Activated naive CD4-positive, alpha-beta T cell treated with anti-CD3 and anti-CD28 coated beads, Interleukin-2, amount 50 U/mL, for 72 hours (primary cell): Measurements from ENCODE around the gene TTC16. TPM values are rescaled to one million over a fixed set of nuclear protein-coding genes. Genes with fewer than 3 reads are reported as not detected.

Source experiments
- ATAC-seq, 2 donors: fragments of 150-1000 bp; cut with Tn5 transposase; 2 replicates each; pipeline ENCODE4 v1.10.0; 2021; ENCODE audit warnings: mild to moderate bottlenecking in 2 of 2, moderate library complexity in 2 of 2
- DNase-seq, 2 donors: peaks; one replicate each; pipeline ENCODE4 v3.0.0; 2021 to 2022; ENCODE audit warnings: low spot score in 2 of 2
- H3K27ac Mint-ChIP-seq, 2 donors: one replicate each; pipeline ENCODE4 v1.8.0; 2022; ENCODE audit warnings: mild to moderate bottlenecking in 2 of 2, mixed read lengths in 2 of 2
- H3K36me3 Mint-ChIP-seq, 2 donors: one replicate each; pipeline ENCODE4 v1.8.0; 2022; ENCODE audit warnings: mixed read lengths in 2 of 2
- H3K9me3 Mint-ChIP-seq, 2 donors: one replicate each; pipeline ENCODE4 v1.8.0; 2022; ENCODE audit warnings: mixed read lengths in 2 of 2
- total RNA-seq, 2 donors: library from RNA; stranded (reverse); gene quantifications; one replicate each; pipeline ENCODE4 v1.2.3, GENCODE V29; 2022

The TTC16 gene
- total RNA-seq, 2 donors from 2014 or later = 0.62 to 0.73 TPM

- Mint-ChIP-seq H3K9me3 (no peaks in the 10 kb centered on the region), H3K36me3 (peaks cover 0 to 37% of the 10 kb centered on the region in 2 donors), H3K27ac (peak overlapping the region in 1 of 2 donors; percentile 78)
- no peak for DNase-seq
- no peak for ATAC-seq
Measured at GRCh38 chr9:127765418-127765817, 49.5 kb downstream of the TTC16 start.

- ATAC-seq (no peak), DNase-seq (no peak)
- H3K9me3 Mint-ChIP-seq = no peaks in the 10 kb centered on the region
- peak overlapping the region; percentile 75 to 90 for H3K27ac Mint-ChIP-seq
- H3K36me3 Mint-ChIP-seq = peaks cover 0 to 37% of the 10 kb centered on the region in 2 donors
Measured at GRCh38 chr9:127767410-127767809, 51.5 kb downstream of the TTC16 start.

- DNase-seq (no peak), ATAC-seq (no peak)
- peak overlapping the region; percentile 75 to 90 for H3K27ac Mint-ChIP-seq
- H3K36me3 Mint-ChIP-seq = peaks cover 0 to 37% of the 10 kb centered on the region in 2 donors
- no peaks in the 10 kb centered on the region for H3K9me3 Mint-ChIP-seq
Measured at GRCh38 chr9:127767909-127768331, 52.0 kb downstream of the TTC16 start.

- no peak for ATAC-seq
- peak overlapping the region; percentile 75 to 80 for H3K27ac Mint-ChIP-seq
- no peak for DNase-seq
- H3K36me3 Mint-ChIP-seq = peaks cover 0 to 38% of the 10 kb centered on the region in 2 donors
- H3K9me3 Mint-ChIP-seq = no peaks in the 10 kb centered on the region
Measured at GRCh38 chr9:127768698-127769097, 52.8 kb downstream of the TTC16 start.

- DNase-seq (no peak), ATAC-seq (no peak)
- peak overlapping the region; percentile 75 to 80 for H3K27ac Mint-ChIP-seq
- H3K9me3 Mint-ChIP-seq = no peaks in the 10 kb centered on the region
- peaks cover 3 to 42% of the 10 kb centered on the region in 2 donors for H3K36me3 Mint-ChIP-seq
Measured at GRCh38 chr9:127769101-127769500, 53.2 kb downstream of the TTC16 start.

- DNase-seq = no peak
- no peak for ATAC-seq
- H3K27ac Mint-ChIP-seq = peak overlapping the region; percentile 76 to 92
- H3K36me3 Mint-ChIP-seq = peaks cover 5 to 47% of the 10 kb centered on the region in 2 donors
- no peaks in the 10 kb centered on the region for H3K9me3 Mint-ChIP-seq
Measured at GRCh38 chr9:127769929-127770582, 54.2 kb downstream of the TTC16 start.

- DNase-seq (no peak), ATAC-seq (no peak)
- Mint-ChIP-seq H3K27ac (peak overlapping the region; percentile 76 to 92), H3K36me3 (peaks cover 5 to 42% of the 10 kb centered on the region in 2 donors), H3K9me3 (no peaks in the 10 kb centered on the region)
Measured at GRCh38 chr9:127770583-127770904, 54.7 kb downstream of the TTC16 start.

GRCh38 chr9:127770905-127771569 is 55.2 kb downstream of the TTC16 start:
- DNase-seq = peak; percentile 97 to 98
- Mint-ChIP-seq H3K27ac (peak overlapping the region; percentile 76 to 92), H3K36me3 (peaks cover 5 to 37% of the 10 kb centered on the region in 2 donors), H3K9me3 (no peaks in the 10 kb centered on the region)
- peak; percentile 89 to 97 for ATAC-seq

- Mint-ChIP-seq H3K36me3 (peaks cover 8 to 35% of the 10 kb centered on the region in 2 donors), H3K27ac (peak overlapping the region; percentile 76 to 92)
Measured at GRCh38 chr9:127771570-127772189, 55.8 kb downstream of the TTC16 start.

GRCh38 chr9:127772603-127773002 is 56.7 kb downstream of the TTC16 start:
- H3K9me3 Mint-ChIP-seq = no peaks in the 10 kb centered on the region
- peaks cover 17 to 36% of the 10 kb centered on the region in 2 donors for H3K36me3 Mint-ChIP-seq
- no peak overlapping the region for H3K27ac Mint-ChIP-seq
- DNase-seq (no peak), ATAC-seq (no peak)

More at GRCh38 chr9:127771570-127772189, 55.8 kb downstream of the TTC16 start:
- DNase-seq (no peak), ATAC-seq (no peak)
- no peaks in the 10 kb centered on the region for H3K9me3 Mint-ChIP-seq

- peaks cover 24 to 35% of the 10 kb centered on the region in 2 donors for H3K36me3 Mint-ChIP-seq
- no peak for ATAC-seq
- no peak for DNase-seq
- H3K9me3 Mint-ChIP-seq = no peaks in the 10 kb centered on the region
- no peak overlapping the region for H3K27ac Mint-ChIP-seq
Measured at GRCh38 chr9:127773272-127773671, 57.4 kb downstream of the TTC16 start.

GRCh38 chr9:127773981-127774380 is 58.1 kb downstream of the TTC16 start:
- H3K36me3 Mint-ChIP-seq = peaks cover 27 to 29% of the 10 kb centered on the region in 2 donors
- H3K27ac Mint-ChIP-seq = no peak overlapping the region
- H3K9me3 Mint-ChIP-seq = no peaks in the 10 kb centered on the region
- ATAC-seq (no peak), DNase-seq (no peak)

GRCh38 chr9:127776195-127776923 is 60.5 kb downstream of the TTC16 start:
- Mint-ChIP-seq H3K9me3 (no peaks in the 10 kb centered on the region), H3K27ac (peak overlapping the region; percentile 92 to 98), H3K36me3 (peaks cover 26 to 27% of the 10 kb centered on the region in 2 donors)
- peak; percentile 33 to 44 for ATAC-seq
- peak; percentile 67 to 82 for DNase-seq

GRCh38 chr9:127776924-127777289 is 61.0 kb downstream of the TTC16 start:
- Mint-ChIP-seq H3K9me3 (no peaks in the 10 kb centered on the region), H3K36me3 (peaks cover 26 to 27% of the 10 kb centered on the region in 2 donors), H3K27ac (peak overlapping the region; percentile 92 to 98)
- ATAC-seq (no peak), DNase-seq (no peak)

GRCh38 chr9:127777368-127777980 is 61.6 kb downstream of the TTC16 start:
- no peak for DNase-seq
- Mint-ChIP-seq H3K36me3 (peaks cover 26 to 27% of the 10 kb centered on the region in 2 donors), H3K27ac (peak overlapping the region; percentile 96 to 98), H3K9me3 (no peaks in the 10 kb centered on the region)
- ATAC-seq = no peak
